H1 (cell line): Measurements from ENCODE around the gene A3GALT2. TPM values are rescaled to one million over a fixed set of nuclear protein-coding genes. Genes with fewer than 3 reads are reported as not detected.

Source experiments
- CTCF ChIA-PET: fragments of 300-600 bp; sonication (Branson Sonifier 250); formaldehyde crosslinking; loops from one replicate; lab custom pipeline; 2021; ENCODE audit not compliant: partially characterized antibody; lab: Charles Lee
- POLR2A ChIA-PET: fragments of 300-600 bp; sonication (Branson Sonifier 250); formaldehyde crosslinking; loops from one replicate; lab custom pipeline; 2021; ENCODE audit warnings: inconsistent platforms; ENCODE audit not compliant: partially characterized antibody; lab: Charles Lee
- DNase-seq, 2 experiments: peaks; one replicate each; pipeline versions ENCODE4 v3.0.0 to v3.0.0-alpha.2; 2010 to 2022; ENCODE audit warnings: low spot score in 2 of 2, low read depth in 1 of 2, mixed read lengths in 1 of 2
- FAIRE-seq: peaks from 2 replicates; lab custom pipeline; 2011; peaks lifted over from hg19 to GRCh38; lab: Jason Lieb, UNC
- H2AFZ ChIP-seq: 2 replicates; pipeline ENCODE4 v1.8.1; 2012; ENCODE audit warnings: low read length, inconsistent platforms
- H2AK5ac ChIP-seq: 2 replicates; pipeline ENCODE4 v1.6.1; 2013; ENCODE audit warnings: low read depth, low read length
- H2BK120ac ChIP-seq: replicated peaks from 2 replicates; pipeline ENCODE3; 2013; ENCODE audit warnings: low read depth, low read length, inconsistent platforms
- H2BK12ac ChIP-seq: 2 replicates; pipeline ENCODE4 v1.6.1; 2013; ENCODE audit warnings: low read depth, low read length
- H2BK15ac ChIP-seq: 2 replicates; pipeline ENCODE4 v1.6.1; 2013; ENCODE audit warnings: low read length
- H2BK20ac ChIP-seq: 2 replicates; pipeline ENCODE4 v1.6.1; 2013; ENCODE audit warnings: low read length
- H2BK5ac ChIP-seq: 2 replicates; pipeline ENCODE4 v1.6.1; 2013; ENCODE audit warnings: low read depth, low read length
- H3K14ac ChIP-seq: 2 replicates; pipeline ENCODE4 v1.6.1; 2013; ENCODE audit warnings: inconsistent platforms; ENCODE audit not compliant: insufficient read length
- H3K18ac ChIP-seq: 2 replicates; pipeline ENCODE4 v1.6.1; 2013; ENCODE audit warnings: low read length; ENCODE audit errors: extremely low read depth
- H3K23ac ChIP-seq: 2 replicates; pipeline ENCODE4 v1.6.1; 2013; ENCODE audit warnings: inconsistent platforms; ENCODE audit not compliant: insufficient read length
- H3K23me2 ChIP-seq: 2 replicates; pipeline ENCODE4 v1.6.1; 2013; ENCODE audit warnings: low read depth, low read length
- H3K27ac ChIP-seq: 2 replicates; pipeline ENCODE4 v1.6.1; 2011; ENCODE audit warnings: low read depth, low read length, inconsistent platforms
- H3K27me3 ChIP-seq, 4 experiments: replicated peaks in 1 of 4; 1 replicate in 1 of 4; 2 replicates in 3 of 4; pipeline versions ENCODE4 v1.6.1 to v1.8.1; 2011 to 2013; ENCODE audit warnings: low read length in 3 of 4, mild to moderate bottlenecking in 3 of 4, inconsistent platforms in 2 of 4, mixed read lengths in 2 of 4, moderate library complexity in 1 of 4; ENCODE audit not compliant: control insufficient read depth in 3 of 4, insufficient read depth in 3 of 4; ENCODE audit errors: extremely low read depth in 1 of 4
- H3K36me3 ChIP-seq, 4 experiments: 2 replicates each; pipeline versions ENCODE4 v1.6.1 to v1.8.1; 2011 to 2013; ENCODE audit warnings: mild to moderate bottlenecking in 4 of 4, low read length in 3 of 4, moderate library complexity in 2 of 4, control low read depth in 1 of 4, inconsistent platforms in 1 of 4; ENCODE audit not compliant: insufficient read depth in 4 of 4, control insufficient read depth in 2 of 4
- H3K4ac ChIP-seq: replicated peaks from 2 replicates; pipeline ENCODE3; 2013; ENCODE audit warnings: low read length, low read depth, mixed read lengths, inconsistent platforms; ENCODE audit not compliant: insufficient read length
- H3K4me1 ChIP-seq, 4 experiments: replicated peaks in 1 of 4; 1 replicate in 1 of 4; 2 replicates in 3 of 4; pipeline versions ENCODE4 v1.6.1 to v1.8.1; 2011 to 2013; ENCODE audit warnings: low read length in 3 of 4, inconsistent platforms in 2 of 4, mixed read lengths in 1 of 4; ENCODE audit not compliant: insufficient read depth in 4 of 4, control insufficient read depth in 3 of 4
- H3K4me2 ChIP-seq, 2 experiments: 2 replicates each; pipeline versions ENCODE4 v1.6.1 to v1.8.1; 2011 to 2013; ENCODE audit warnings: low read depth in 2 of 2, low read length in 2 of 2, control low read depth in 1 of 2, inconsistent platforms in 1 of 2, mild to moderate bottlenecking in 1 of 2; ENCODE audit not compliant: insufficient read depth in 1 of 2
- H3K4me3 ChIP-seq, 4 experiments: fragments of 200-600, 300-600 bp in 1 of 4; sonication (generic), shearing (Covaris generic), sonication (Bioruptor Twin) in 1 of 4; 2 replicates each; pipeline versions ENCODE4 v1.5.1 to v1.8.1; 2011 to 2016; ENCODE audit warnings: low read length in 4 of 4, low read depth in 3 of 4, control low read depth in 2 of 4, inconsistent platforms in 2 of 4, mild to moderate bottlenecking in 2 of 4, mixed read lengths in 1 of 4, moderate library complexity in 1 of 4; ENCODE audit not compliant: insufficient read depth in 2 of 4; ENCODE audit errors: extremely low read depth in 1 of 4
- H3K56ac ChIP-seq: replicated peaks from 2 replicates; pipeline ENCODE3; 2013; ENCODE audit warnings: low read depth, mild to moderate bottlenecking, mixed read lengths, low read length, inconsistent platforms; ENCODE audit not compliant: insufficient read length
- H3K79me1 ChIP-seq: 2 replicates; pipeline ENCODE4 v1.6.1; 2013; ENCODE audit warnings: low read depth, low read length, control low read depth
- H3K79me2 ChIP-seq, 2 experiments: 2 replicates each; pipeline versions ENCODE4 v1.6.1 to v1.8.1; 2012 to 2013; ENCODE audit warnings: low read length in 2 of 2, mild to moderate bottlenecking in 2 of 2, inconsistent platforms in 1 of 2; ENCODE audit not compliant: insufficient read depth in 2 of 2, control insufficient read depth in 1 of 2
- H3K9ac ChIP-seq, 4 experiments: replicated peaks in 1 of 4; 1 replicate in 1 of 4; 2 replicates in 3 of 4; pipeline versions ENCODE4 v1.6.1 to v1.8.1; 2011 to 2013; ENCODE audit warnings: low read depth in 3 of 4, low read length in 3 of 4, control low read depth in 2 of 4, mild to moderate bottlenecking in 2 of 4, moderate library complexity in 2 of 4, inconsistent platforms in 1 of 4; ENCODE audit errors: extremely low read depth in 1 of 4
- H3K9me3 ChIP-seq, 2 experiments: 2 replicates each; pipeline versions ENCODE4 v1.6.1 to v1.8.1; 2012 to 2013; ENCODE audit warnings: mild to moderate bottlenecking in 2 of 2, moderate library complexity in 2 of 2, control low read depth in 1 of 2, inconsistent platforms in 1 of 2, low read depth in 1 of 2, low read length in 1 of 2, mixed read lengths in 1 of 2; ENCODE audit not compliant: insufficient read depth in 2 of 2
- H4K20me1 ChIP-seq, 2 experiments: replicated peaks in 1 of 2; 2 replicates each; pipeline versions ENCODE3 to v1.8.1; 2011 to 2013; ENCODE audit warnings: inconsistent platforms in 2 of 2, low read length in 2 of 2, mild to moderate bottlenecking in 1 of 2; ENCODE audit not compliant: insufficient read depth in 2 of 2, control insufficient read depth in 1 of 2
- H4K5ac ChIP-seq: 2 replicates; pipeline ENCODE4 v1.6.1; 2013; ENCODE audit warnings: low read length, low read depth, mixed read lengths, inconsistent platforms; ENCODE audit not compliant: insufficient read length
- H4K8ac ChIP-seq: 2 replicates; pipeline ENCODE4 v1.8.0; 2013; ENCODE audit warnings: mild to moderate bottlenecking, moderate library complexity, low read length, inconsistent platforms; ENCODE audit not compliant: insufficient read depth; ENCODE audit errors: extremely low read depth
- H4K91ac ChIP-seq: replicated peaks from 2 replicates; pipeline ENCODE3; 2013; ENCODE audit warnings: low read length, mixed read lengths, inconsistent platforms; ENCODE audit not compliant: insufficient read length
- BACH1 ChIP-seq: IDR thresholded peaks from 2 replicates; pipeline ENCODE4 v1.6.1; 2012; ENCODE audit warnings: low read length, improper control_type of control experiment
- CEBPB ChIP-seq: IDR thresholded peaks from 2 replicates; pipeline ENCODE4 v1.6.1; 2012; ENCODE audit warnings: low read depth, low read length
- EZH2 ChIP-seq: fragments of 200-600 bp; sonication (generic); IDR thresholded peaks from 2 replicates; pipeline ENCODE4 v1.7.1; 2012; ENCODE audit warnings: low read depth, mild to moderate bottlenecking, moderate library complexity, low read length, inconsistent platforms; ENCODE audit not compliant: severe bottlenecking
- FOSL1 ChIP-seq: IDR thresholded peaks from 2 replicates; pipeline ENCODE4 v1.6.1; 2011; ENCODE audit warnings: mild to moderate bottlenecking, low read depth, low read length, moderate library complexity; ENCODE audit not compliant: insufficient read depth
- KDM1A ChIP-seq: fragments of 200-600, 300-600 bp; sonication (generic); IDR thresholded peaks from 2 replicates; pipeline ENCODE4 v1.7.1; 2016; ENCODE audit warnings: mild to moderate bottlenecking, low read length, borderline replicate concordance
- KDM4A ChIP-seq: IDR thresholded peaks from one replicate; pipeline ENCODE4 v1.7.1; 2012; ENCODE audit warnings: low read depth, mild to moderate bottlenecking, moderate library complexity, low read length, inconsistent platforms; ENCODE audit not compliant: severe bottlenecking
- MAFK ChIP-seq: IDR thresholded peaks from 2 replicates; pipeline ENCODE4 v1.6.1; 2012; ENCODE audit warnings: low read depth, mild to moderate bottlenecking, improper control_type of control experiment, low read length
- PHF8 ChIP-seq: fragments of 200-600 bp; sonication (generic); conservative IDR thresholded peaks from 2 replicates; pipeline ENCODE4 v1.7.1; 2012; ENCODE audit warnings: low read depth, mild to moderate bottlenecking, inconsistent platforms, low read length, moderate library complexity
- POU5F1 ChIP-seq: IDR thresholded peaks from 2 replicates; pipeline ENCODE4 v1.6.1; 2011; ENCODE audit warnings: low read depth, mild to moderate bottlenecking, low read length, moderate library complexity
- SP2 ChIP-seq: IDR thresholded peaks from 2 replicates; pipeline ENCODE4 v1.6.1; 2012; ENCODE audit warnings: mild to moderate bottlenecking, low read length, inconsistent platforms
- SUZ12 ChIP-seq: fragments of 200-600 bp; sonication (generic); IDR thresholded peaks from 2 replicates; pipeline ENCODE4 v1.6.1; 2012; ENCODE audit warnings: mild to moderate bottlenecking, inconsistent platforms, low read length, moderate library complexity, mixed read lengths
- TAF1 ChIP-seq: IDR thresholded peaks from 2 replicates; pipeline ENCODE4 v1.6.1; 2011; ENCODE audit warnings: mild to moderate bottlenecking, low read depth, low read length
- YY1 ChIP-seq: IDR thresholded peaks from 2 replicates; pipeline ENCODE4 v1.6.1; 2011; ENCODE audit warnings: low read depth, mild to moderate bottlenecking, low read length
- WGBS, 2 experiments: shearing (Covaris generic) in 1 of 2; methylation state at CpG; one replicate each; pipeline versions ENCODE4 v1.1.6 to v1.1.7; 2013 to 2015; ENCODE audit warnings: low lambda C conversion rate in 2 of 2, mixed read lengths in 2 of 2, inconsistent platforms in 1 of 2, low coverage in 1 of 2, missing lambda C conversion rate in 1 of 2; ENCODE audit not compliant: insufficient replicate concordance in 2 of 2, insufficient coverage in 1 of 2, insufficient read length in 1 of 2; ENCODE audit errors: extremely low coverage in 1 of 2, missing lambda C conversion rate in 1 of 2; 5-methylcytosine and 5-hydroxymethylcytosine counted together
- polyA plus RNA-seq, 7 experiments: library from polyadenylated mRNA; depleted of rRNA in 3 of 7; stranded (reverse) in 5 of 7; unstranded in 2 of 7; fragments of >200 nt in 5 of 7; fragments of 200-250 nt in 2 of 7; gene quantifications; 1 replicate in 5 of 7; 2 replicates in 1 of 7; 4 replicates in 1 of 7; pipeline versions ENCODE4 v1.2.1 to v1.2.3, GENCODE V29; 2011 to 2013; ENCODE audit warnings: missing spikeins in 2 of 7, mixed read lengths in 2 of 7
- total RNA-seq: library from RNA; stranded (reverse); fragmentation: NEBNext Ultra II Directional; extraction: Animal tissue kit (Norgen Biotek cat#: 25700); gene quantifications from 2 replicates; pipeline ENCODE4 v1.2.1, GENCODE V29; 2021

A3GALT2 gene
- total and polyA plus RNA-seq, 2 of the 8 experiments (the other 6 are each of a cell fraction or from before 2014, with no cell fraction given): not detected

GRCh38 chr1:33268927-33269610 is 51.8 kb downstream of the A3GALT2 start:
- peaks cover 0 to 8% of the 10 kb centered on the region in 2 experiments; a peak in 1 of 4 replicates for H3K79me2 ChIP-seq
- no peak overlapping the region for H2BK20ac ChIP-seq
- no peaks in the 10 kb centered on the region for H3K27me3 ChIP-seq
- peaks cover 6 to 22% of the 10 kb centered on the region in 2 experiments for H4K20me1 ChIP-seq
- WGBS, 2 experiments: 83% methylated on average over 5 of the region's 5 CpGs; no CpG with 5 or more reads in 1 of the 2 experiments
- FAIRE-seq (no peak), DNase-seq (no peak)
- no peak overlapping the region; the same call in 1 of the 2 replicates for H4K8ac ChIP-seq
- H4K91ac ChIP-seq: no peak overlapping the region
- no peak overlapping the region for H3K18ac ChIP-seq
- H2BK15ac ChIP-seq: no peak overlapping the region
- peaks cover 13% of the 10 kb centered on the region for H3K79me1 ChIP-seq
- no peak overlapping the region; the same call in 1 of the 2 replicates for H2BK5ac ChIP-seq
- H2AK5ac ChIP-seq: no peak overlapping the region
- no peak overlapping the region for H3K27ac ChIP-seq
- ChIA-PET CTCF (interaction anchor here (0.9 to 5.8 kb wide), 7 partner anchors 9 to 187 kb away, joined by 3 to 49 read pairs (median 3); no protein-coding TSS in a partner anchor), POLR2A (interaction anchor here (0.7 to 1.9 kb wide), 5 partner anchors 9 to 305 kb away, joined by 3 to 12 read pairs (median 3); partner anchors contain the start of gene RNF19B)
- no peaks in the 10 kb centered on the region for H3K23me2 ChIP-seq
- H3K36me3 ChIP-seq: peaks cover 0 to 5% (median 0%) of the 10 kb centered on the region in 4 experiments; a peak in 1 of 8 replicates
- H3K9me3 ChIP-seq: no peaks in the 10 kb centered on the region
- no peak overlapping the region for H2AFZ ChIP-seq
- H3K4me2 ChIP-seq: no peak overlapping the region
- no peak overlapping the region for H3K4me3 ChIP-seq
- peaks cover 0 to 8% (median under 1%) of the 10 kb centered on the region in 4 experiments; a peak in 3 of 7 replicates for H3K4me1 ChIP-seq
- no peak overlapping the region for H3K23ac ChIP-seq
- H4K5ac ChIP-seq: no peak overlapping the region
- no peak overlapping the region for H3K14ac ChIP-seq
- no peak overlapping the region for H3K56ac ChIP-seq
- no peak overlapping the region for H3K4ac ChIP-seq
- H2BK120ac ChIP-seq: no peak overlapping the region
- H2BK12ac ChIP-seq: no peak overlapping the region
- H3K9ac ChIP-seq: no peak overlapping the region
- TF ChIP-seq BACH1: no peak
- TF ChIP-seq CEBPB: no peak
- TF ChIP-seq TAF1: no peak
- no peak for TF ChIP-seq KDM4A
- no peak for TF ChIP-seq SUZ12
- TF ChIP-seq FOSL1: no peak
- no peak for TF ChIP-seq YY1
- no peak for TF ChIP-seq KDM1A
- TF ChIP-seq SP2: no peak
- TF ChIP-seq POU5F1: no peak
- TF ChIP-seq MAFK: no peak
- no peak for TF ChIP-seq EZH2
- TF ChIP-seq PHF8: no peak
